Pancreas (tissue), 10 donors: ENCODE measurements around the gene GOLGA8H. TPM values are rescaled to one million over a fixed set of nuclear protein-coding genes. Genes with fewer than 3 reads are reported as not detected.
"Not testable (repeated sequence)": the region's sequence is repeated elsewhere in the genome, so short reads cannot be mapped to it uniquely, and the experiment has no call there.

Experiments used
- ATAC-seq, 4 donors: fragments of 200-7000 bp; cut with Tn5 transposase; one replicate each; pipeline versions ENCODE4 v1.8.0 to v1.9.1; 2020; ENCODE audit warnings: mild to moderate bottlenecking in 4 of 4, moderate library complexity in 4 of 4
- DNase-seq, 6 donors: peaks; one replicate each; pipeline ENCODE4 v3.0.0-alpha.2; 2020
- FAIRE-seq: peaks from 2 replicates; lab custom pipeline; 2012; peaks lifted over from hg19 to GRCh38; lab: Jason Lieb, UNC
- H3K27ac ChIP-seq, 4 donors: fragments of 200-600 bp; sonication (generic); 1 replicate in 3 of 4; 2 replicates in 1 of 4; pipeline versions ENCODE4 v1.5.0 to v1.8.0; 2020
- H3K27me3 ChIP-seq, 4 donors: fragments of 200-600 bp; one replicate each; pipeline ENCODE4 v1.8.0; 2021
- H3K36me3 ChIP-seq, 3 donors: fragments of 200-600 bp; sonication (generic) in 1 of 3; one replicate each; pipeline versions ENCODE4 v1.5.0 to v1.8.0; 2020 to 2021
- H3K4me1 ChIP-seq, 3 donors: fragments of 200-600 bp; one replicate each; pipeline ENCODE4 v1.8.0; 2021
- H3K4me3 ChIP-seq, 4 donors: fragments of 200-600 bp; sonication (generic) in 2 of 4; one replicate each; pipeline versions ENCODE4 v1.5.0 to v1.8.0; 2020 to 2021
- H3K9me3 ChIP-seq, 4 donors: fragments of 200-600 bp; one replicate each; pipeline ENCODE4 v1.8.0; 2021
- CTCF ChIP-seq, 4 donors: fragments of 200-600 bp; sonication (generic) in 3 of 4; IDR thresholded peaks; one replicate each; pipeline versions ENCODE4 v1.5.0 to v1.8.0; 2021; ENCODE audit warnings: antibody characterized with exemption in 4 of 4
- WGBS, 2 donors: extraction: QIAGEN DNeasy Blood & Tissue Kit; methylation state at CpG; one replicate each; pipeline ENCODE4 v1.1.7; 2013; 5-methylcytosine and 5-hydroxymethylcytosine counted together
- intact Hi-C, 3 donors: fragments of 100-400 bp; cut with DNase I; formaldehyde crosslinking; loops; one replicate each; pipeline versions ENCODE4 v1.11.1 to v1.14.2; 2022
- polyA plus RNA-seq, 2 donors: library from polyadenylated mRNA; stranded (reverse); fragments of 200-250 nt; gene quantifications; one replicate each; pipeline ENCODE4 v1.2.3, GENCODE V29; 2013
- total RNA-seq, 6 donors: library from RNA; stranded (reverse); fragmentation: NEBNext Ultra II Directional in 4 of 6; extraction: Animal tissue kit (Norgen Biotek cat#: 25700) in 4 of 6; gene quantifications; one replicate each; pipeline versions ENCODE4 v1.2.1 to v1.2.4, GENCODE V29; 2021 to 2023
- donor health status: healthy with polysubstance abuse.
- donor health status: DM: no; HTN: no; CAD: no; lungs with moderate emphysema.
- donor health status: DM: no; HTN: no; CAD: no.
- donor health status: control.
- donor health status: control.
- donor health status: Bipolar disorder and iron deficiency.
- donor health status: DM: yes; HTN: yes; CAD: no.
- donor health status: DM: no; HTN: no; CAD: no.
- donor health status: DM: no; HTN: no; CAD: no.
- donor health status: DM: yes; HTN: yes; CAD: no.

The GOLGA8H gene
- total and polyA plus RNA-seq, 8 donors: 0.33 to 1.8 (median 1.0) TPM

- no peak for FAIRE-seq
- no peak overlapping the region for H3K27ac ChIP-seq
- WGBS, 2 donors: 92 to 94% methylated on average over 5 of the region's 5 CpGs
- H3K27me3 ChIP-seq: no peaks in the 10 kb centered on the region
- TF ChIP-seq CTCF (IDR thresholded peaks at IDR 0.05): no peak
- H3K36me3 ChIP-seq: no peaks in the 10 kb centered on the region
- intact Hi-C loops: no loop called here
- DNase-seq: no peak
- H3K9me3 ChIP-seq: no peaks in the 10 kb centered on the region
- ATAC-seq: no peak
- no peak overlapping the region for H3K4me3 ChIP-seq
- no peaks in the 10 kb centered on the region for H3K4me1 ChIP-seq
Measured at GRCh38 chr15:30650012-30650929, 46.4 kb downstream of the GOLGA8H start.

- intact Hi-C loops: loop anchor here in 1 of 3 donors (10.0 kb wide), 2 partner anchors 464 to 824 kb away; no protein-coding TSS in a partner anchor
- DNase-seq, H3K4me3 ChIP-seq, H3K27ac ChIP-seq, H3K27me3 ChIP-seq, H3K36me3 ChIP-seq, H3K9me3 ChIP-seq, H3K4me1 ChIP-seq, ATAC-seq: not testable (repeated sequence)
- peak in 3 of 4 donors; percentile 12 to 26 (median 19) for TF ChIP-seq CTCF (IDR thresholded peaks at IDR 0.05)
- WGBS, 2 donors: 37 to 67% methylated on average over 1 of the region's 1 CpG
- FAIRE-seq: peak; percentile 82
Measured at GRCh38 chr15:30661154-30661553, 57.3 kb downstream of the GOLGA8H start.

Other genes starting within 250 kb of the GOLGA8H start
- gene CHRFAM7A, start 210.5 kb upstream of the GOLGA8H start, total RNA-seq: 1 to 10 TPM; 1.1 to 2.5 (median 1.9) TPM
- gene CHRFAM7A, start 210.5 kb upstream of the GOLGA8H start, polyA plus RNA-seq: under 1 TPM; 0.33 to 0.95 TPM
- 1 to 10 TPM; 1.8 to 3.8 (median 2.5) TPM for gene GOLGA8R, start 189.8 kb upstream of the GOLGA8H start, total RNA-seq
- gene GOLGA8R, start 189.8 kb upstream of the GOLGA8H start, polyA plus RNA-seq: 1 to 10 TPM; 3.2 to 4.0 TPM
- under 1 TPM in 5 of 6 donors, not detected in 1; 0.51 to 0.83 (median 0.62) TPM for gene GOLGA8Q, start 52.0 kb upstream of the GOLGA8H start, total RNA-seq
- gene GOLGA8Q, start 52.0 kb upstream of the GOLGA8H start, polyA plus RNA-seq: 1 to 10 TPM; 1.3 to 2.6 TPM